ENCODE measurements around the gene SH3PXD2A.
"Not testable (repeated sequence)": the region's sequence is repeated elsewhere in the genome, so short reads cannot be mapped to it uniquely, and the experiment has no call there.

SH3PXD2A gene

GRCh38 chr10:103818105-103818504, 37.3 kb downstream of the SH3PXD2A start:
- DNase-seq (ENCODE audit: low read depth): no peak
- no peaks in the 10 kb centered on the region for H3K36me3 ChIP-seq (ENCODE audit: control insufficient read depth, insufficient read depth, low read length, severe bottlenecking)
- no peak overlapping the region for H3K9ac ChIP-seq (ENCODE audit: low read length)
- peaks cover 10% of the 10 kb centered on the region for H3K4me1 ChIP-seq (ENCODE audit: control insufficient read depth, insufficient read depth, low read length)
- no peaks in the 10 kb centered on the region for H3K9me3 ChIP-seq (ENCODE audit: control insufficient read depth, low read length)
- no peaks in the 10 kb centered on the region for H3K27me3 ChIP-seq (replicated peaks; ENCODE audit: control insufficient read depth, insufficient read depth, low read length)
- H3K4me3 ChIP-seq (ENCODE audit: low read length): no peak overlapping the region

- Histone ChIP-seq H3K27me3 (replicated peaks; ENCODE audit: control insufficient read depth, insufficient read depth, low read length) (no peaks in the 10 kb centered on the region), H3K4me3 (ENCODE audit: low read length) (no peak overlapping the region), H3K4me1 (ENCODE audit: control insufficient read depth, insufficient read depth, low read length) (peaks cover 6% of the 10 kb centered on the region), H3K36me3 (ENCODE audit: control insufficient read depth, insufficient read depth, low read length, severe bottlenecking) (no peaks in the 10 kb centered on the region), H3K9me3 (ENCODE audit: control insufficient read depth, low read length) (no peaks in the 10 kb centered on the region), H3K9ac (ENCODE audit: low read length) (no peak overlapping the region)
- DNase-seq (ENCODE audit: low read depth): no peak
Measured at GRCh38 chr10:103816431-103816830, 38.9 kb downstream of the SH3PXD2A start.

GRCh38 chr10:103814626-103815370, 40.6 kb downstream of the SH3PXD2A start:
- H3K4me1 ChIP-seq (ENCODE audit: control insufficient read depth, insufficient read depth, low read length): no peaks in the 10 kb centered on the region
- no peak overlapping the region for H3K4me3 ChIP-seq (ENCODE audit: low read length)
- H3K9me3 ChIP-seq (ENCODE audit: control insufficient read depth, low read length): no peaks in the 10 kb centered on the region
- no peak overlapping the region for H3K9ac ChIP-seq (ENCODE audit: low read length)
- no peaks in the 10 kb centered on the region for H3K36me3 ChIP-seq (ENCODE audit: control insufficient read depth, insufficient read depth, low read length, severe bottlenecking)
- peak; percentile 55 for DNase-seq (ENCODE audit: low read depth)
- H3K27me3 ChIP-seq (replicated peaks; ENCODE audit: control insufficient read depth, insufficient read depth, low read length): no peaks in the 10 kb centered on the region

DNA sequence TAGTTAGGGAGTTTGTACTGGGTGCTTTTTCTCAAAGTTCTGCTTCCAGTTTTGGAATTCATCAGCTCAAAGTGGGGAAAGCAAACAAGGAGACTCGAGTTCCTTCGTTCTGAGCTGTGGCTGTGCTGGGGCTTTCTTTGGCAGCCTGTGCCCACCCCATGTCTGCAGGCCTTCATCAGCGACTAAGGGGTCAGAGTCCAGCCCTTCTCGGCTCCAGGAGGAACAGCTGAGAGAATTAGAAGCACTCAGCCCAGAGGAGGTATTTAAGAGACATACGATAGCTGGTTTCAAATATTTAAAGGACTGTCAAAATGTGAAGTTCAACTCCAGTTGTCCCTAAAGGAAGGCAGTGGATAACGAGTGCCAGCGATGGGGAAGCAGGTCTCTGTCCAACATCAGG, 41.3 kb downstream of the SH3PXD2A start:
- no peaks in the 10 kb centered on the region for H3K9me3 ChIP-seq (ENCODE audit: control insufficient read depth, low read length)
- no peaks in the 10 kb centered on the region for H3K27me3 ChIP-seq (replicated peaks; ENCODE audit: control insufficient read depth, insufficient read depth, low read length)
- H3K36me3 ChIP-seq (ENCODE audit: control insufficient read depth, insufficient read depth, low read length, severe bottlenecking): no peaks in the 10 kb centered on the region
- no peak overlapping the region for H3K4me3 ChIP-seq (ENCODE audit: low read length)
- DNase-seq (ENCODE audit: low read depth): no peak
- no peaks in the 10 kb centered on the region for H3K4me1 ChIP-seq (ENCODE audit: control insufficient read depth, insufficient read depth, low read length)
- H3K9ac ChIP-seq (ENCODE audit: low read length): no peak overlapping the region

- H3K4me1 ChIP-seq (ENCODE audit: control insufficient read depth, insufficient read depth, low read length); DNase-seq (ENCODE audit: low read depth); H3K27me3 ChIP-seq (replicated peaks; ENCODE audit: control insufficient read depth, insufficient read depth, low read length); H3K36me3 ChIP-seq (ENCODE audit: control insufficient read depth, insufficient read depth, low read length, severe bottlenecking); H3K9ac ChIP-seq (ENCODE audit: low read length); H3K9me3 ChIP-seq (ENCODE audit: control insufficient read depth, low read length); H3K4me3 ChIP-seq (ENCODE audit: low read length): not testable (repeated sequence)
Measured at GRCh38 chr10:103813312-103813711, 42.1 kb downstream of the SH3PXD2A start.

DNA sequence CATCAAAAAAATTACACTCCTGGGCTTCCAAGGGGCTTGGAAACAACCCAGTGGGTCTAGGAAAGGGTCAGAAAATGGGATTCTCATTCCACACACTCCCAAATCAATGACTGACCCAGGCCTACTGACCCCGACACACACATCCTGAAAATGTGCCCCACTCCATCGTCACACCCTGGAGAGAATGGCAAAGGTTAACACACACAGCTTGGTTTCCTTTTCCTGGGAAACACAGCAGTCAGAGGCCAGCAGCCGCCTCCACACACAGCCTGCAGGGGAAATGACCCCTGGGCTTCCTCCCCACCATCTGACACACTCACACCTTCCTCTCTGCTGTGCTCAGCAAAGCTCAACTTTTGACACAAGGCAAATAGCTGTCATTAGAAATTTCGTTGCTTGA, 42.9 kb downstream of the SH3PXD2A start:
- no peaks in the 10 kb centered on the region for H3K4me1 ChIP-seq (ENCODE audit: control insufficient read depth, insufficient read depth, low read length)
- H3K36me3 ChIP-seq (ENCODE audit: control insufficient read depth, insufficient read depth, low read length, severe bottlenecking): no peaks in the 10 kb centered on the region
- DNase-seq (ENCODE audit: low read depth): no peak
- H3K27me3 ChIP-seq (replicated peaks; ENCODE audit: control insufficient read depth, insufficient read depth, low read length): no peaks in the 10 kb centered on the region
- no peaks in the 10 kb centered on the region for H3K9me3 ChIP-seq (ENCODE audit: control insufficient read depth, low read length)
- H3K4me3 ChIP-seq (ENCODE audit: low read length): no peak overlapping the region
- no peak overlapping the region for H3K9ac ChIP-seq (ENCODE audit: low read length)

GRCh38 chr10:103812004-103812403, 43.4 kb downstream of the SH3PXD2A start:
- no peak overlapping the region for H3K4me3 ChIP-seq (ENCODE audit: low read length)
- no peaks in the 10 kb centered on the region for H3K27me3 ChIP-seq (replicated peaks; ENCODE audit: control insufficient read depth, insufficient read depth, low read length)
- no peaks in the 10 kb centered on the region for H3K9me3 ChIP-seq (ENCODE audit: control insufficient read depth, low read length)
- no peaks in the 10 kb centered on the region for H3K36me3 ChIP-seq (ENCODE audit: control insufficient read depth, insufficient read depth, low read length, severe bottlenecking)
- DNase-seq (ENCODE audit: low read depth): no peak
- H3K4me1 ChIP-seq (ENCODE audit: control insufficient read depth, insufficient read depth, low read length): no peaks in the 10 kb centered on the region
- H3K9ac ChIP-seq (ENCODE audit: low read length): no peak overlapping the region

GRCh38 chr10:103811463-103811862, 43.9 kb downstream of the SH3PXD2A start:
- no peaks in the 10 kb centered on the region for H3K36me3 ChIP-seq (ENCODE audit: control insufficient read depth, insufficient read depth, low read length, severe bottlenecking)
- H3K27me3 ChIP-seq (replicated peaks; ENCODE audit: control insufficient read depth, insufficient read depth, low read length): no peaks in the 10 kb centered on the region
- H3K4me1 ChIP-seq (ENCODE audit: control insufficient read depth, insufficient read depth, low read length): no peaks in the 10 kb centered on the region
- no peak for DNase-seq (ENCODE audit: low read depth)
- H3K9ac ChIP-seq (ENCODE audit: low read length): no peak overlapping the region
- no peak overlapping the region for H3K4me3 ChIP-seq (ENCODE audit: low read length)
- H3K9me3 ChIP-seq (ENCODE audit: control insufficient read depth, low read length): no peaks in the 10 kb centered on the region

GRCh38 chr10:103808780-103809179, 46.6 kb downstream of the SH3PXD2A start:
- no peaks in the 10 kb centered on the region for H3K4me1 ChIP-seq (ENCODE audit: control insufficient read depth, insufficient read depth, low read length)
- no peaks in the 10 kb centered on the region for H3K27me3 ChIP-seq (replicated peaks; ENCODE audit: control insufficient read depth, insufficient read depth, low read length)
- H3K9ac ChIP-seq (ENCODE audit: low read length): no peak overlapping the region
- no peaks in the 10 kb centered on the region for H3K9me3 ChIP-seq (ENCODE audit: control insufficient read depth, low read length)
- no peak for DNase-seq (ENCODE audit: low read depth)
- no peaks in the 10 kb centered on the region for H3K36me3 ChIP-seq (ENCODE audit: control insufficient read depth, insufficient read depth, low read length, severe bottlenecking)
- no peak overlapping the region for H3K4me3 ChIP-seq (ENCODE audit: low read length)

DNA sequence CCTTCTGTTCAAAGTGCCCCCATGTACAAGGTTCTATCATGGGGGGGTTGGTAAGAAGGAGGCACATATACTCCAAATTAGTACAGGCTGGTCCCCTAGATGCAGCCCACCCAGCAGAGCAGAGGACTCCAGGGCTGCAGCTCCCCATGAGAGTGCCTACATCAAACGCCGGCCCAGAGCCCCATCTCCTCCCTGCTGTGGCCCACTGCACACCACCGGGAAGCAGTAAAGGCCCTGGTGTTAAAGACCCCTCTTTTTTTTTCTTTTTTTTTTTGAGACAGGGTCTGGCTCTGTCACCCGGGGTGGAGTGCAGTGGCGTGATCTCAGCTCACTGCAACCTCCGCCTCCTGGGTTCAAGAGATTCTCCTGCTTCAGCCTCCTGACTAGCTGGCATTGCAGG, 47.4 kb downstream of the SH3PXD2A start:
- Histone ChIP-seq H3K9me3 (ENCODE audit: control insufficient read depth, low read length) (no peaks in the 10 kb centered on the region), H3K4me1 (ENCODE audit: control insufficient read depth, insufficient read depth, low read length) (no peaks in the 10 kb centered on the region), H3K9ac (ENCODE audit: low read length) (no peak overlapping the region), H3K27me3 (replicated peaks; ENCODE audit: control insufficient read depth, insufficient read depth, low read length) (no peaks in the 10 kb centered on the region), H3K36me3 (ENCODE audit: control insufficient read depth, insufficient read depth, low read length, severe bottlenecking) (no peaks in the 10 kb centered on the region), H3K4me3 (ENCODE audit: low read length) (no peak overlapping the region)
- no peak for DNase-seq (ENCODE audit: low read depth)

DNA sequence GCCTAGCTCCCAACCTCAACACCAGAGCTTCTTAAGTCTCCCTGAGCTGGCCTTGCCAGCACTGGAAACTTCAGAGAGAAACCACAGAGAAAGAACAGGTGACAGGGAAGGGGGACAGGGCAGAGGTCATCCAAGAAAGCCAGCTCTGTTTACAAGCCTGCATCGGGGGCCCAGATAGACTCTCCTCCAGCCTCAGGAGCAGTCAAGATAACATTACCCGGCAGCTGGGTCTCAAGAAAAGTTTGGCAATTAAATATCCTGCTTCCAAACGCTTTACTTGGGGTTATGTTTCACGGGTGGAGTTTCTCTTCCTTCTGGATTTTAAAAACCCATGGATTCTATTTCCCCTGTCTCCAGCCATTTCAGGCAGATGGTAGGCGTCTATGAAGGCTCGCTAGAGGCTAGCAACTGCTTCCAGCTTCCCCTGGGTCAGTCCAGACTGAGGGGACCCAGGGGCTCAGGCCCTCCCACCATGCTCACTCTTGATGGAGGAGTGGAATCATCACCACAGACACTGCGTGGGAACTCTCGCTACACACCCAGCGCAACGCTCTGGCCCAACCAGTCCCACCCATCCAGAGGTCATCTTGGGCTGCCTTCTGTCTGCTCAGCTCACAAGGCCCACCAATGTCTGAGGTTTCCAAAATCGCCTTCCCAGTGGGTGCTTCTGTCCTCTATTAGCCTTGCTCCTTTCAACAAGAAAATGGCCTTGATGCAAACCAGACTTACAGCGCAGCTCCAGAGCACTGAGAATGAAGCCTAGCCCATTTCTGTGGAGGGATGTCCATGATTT, 48.8 kb downstream of the SH3PXD2A start:
- Histone ChIP-seq H3K9ac (ENCODE audit: low read length) (no peak overlapping the region), H3K9me3 (ENCODE audit: control insufficient read depth, low read length) (no peaks in the 10 kb centered on the region), H3K36me3 (ENCODE audit: control insufficient read depth, insufficient read depth, low read length, severe bottlenecking) (no peaks in the 10 kb centered on the region), H3K27me3 (replicated peaks; ENCODE audit: control insufficient read depth, insufficient read depth, low read length) (no peaks in the 10 kb centered on the region), H3K4me3 (ENCODE audit: low read length) (no peak overlapping the region), H3K4me1 (ENCODE audit: control insufficient read depth, insufficient read depth, low read length) (no peaks in the 10 kb centered on the region)
- DNase-seq (ENCODE audit: low read depth): no peak
